Ectodermal cell (in vitro differentiated cells): ENCODE data around the gene ZNF219.
A peak's percentile ranks its signal among the peaks of the same experiment; 100 is the strongest.

ENCODE experiments used
- H3K27ac ChIP-seq: 2 replicates; pipeline ENCODE4 v1.7.0; 2013; ENCODE audit warnings: mild to moderate bottlenecking, low read depth, low read length; ENCODE audit not compliant: insufficient read depth, poor library complexity, severe bottlenecking
- H3K27me3 ChIP-seq: 2 replicates; pipeline ENCODE4 v1.7.0; 2013; ENCODE audit warnings: mild to moderate bottlenecking, low read length; ENCODE audit not compliant: insufficient read depth, control insufficient read depth, poor library complexity, severe bottlenecking
- H3K36me3 ChIP-seq: one replicate; pipeline ENCODE4 v1.7.0; 2013; ENCODE audit warnings: low read length; ENCODE audit not compliant: control insufficient read depth, insufficient read depth
- H3K4me1 ChIP-seq: one replicate; pipeline ENCODE4 v1.7.0; 2013; ENCODE audit warnings: low read length; ENCODE audit not compliant: control insufficient read depth, insufficient read depth
- H3K4me3 ChIP-seq: 2 replicates; pipeline ENCODE4 v1.7.0; 2013; ENCODE audit warnings: low read depth, low read length, control low read depth; ENCODE audit not compliant: insufficient read depth
- H3K9me3 ChIP-seq: 2 replicates; pipeline ENCODE4 v1.7.0; 2013; ENCODE audit warnings: mild to moderate bottlenecking, low read length, moderate library complexity; ENCODE audit not compliant: control insufficient read depth
- WGBS, 2 experiments: methylation state at CpG; one replicate each; pipeline ENCODE4 v1.1.7; 2013; ENCODE audit warnings: missing lambda C conversion rate in 2 of 2; 5-methylcytosine and 5-hydroxymethylcytosine counted together

ZNF219 gene

DNA sequence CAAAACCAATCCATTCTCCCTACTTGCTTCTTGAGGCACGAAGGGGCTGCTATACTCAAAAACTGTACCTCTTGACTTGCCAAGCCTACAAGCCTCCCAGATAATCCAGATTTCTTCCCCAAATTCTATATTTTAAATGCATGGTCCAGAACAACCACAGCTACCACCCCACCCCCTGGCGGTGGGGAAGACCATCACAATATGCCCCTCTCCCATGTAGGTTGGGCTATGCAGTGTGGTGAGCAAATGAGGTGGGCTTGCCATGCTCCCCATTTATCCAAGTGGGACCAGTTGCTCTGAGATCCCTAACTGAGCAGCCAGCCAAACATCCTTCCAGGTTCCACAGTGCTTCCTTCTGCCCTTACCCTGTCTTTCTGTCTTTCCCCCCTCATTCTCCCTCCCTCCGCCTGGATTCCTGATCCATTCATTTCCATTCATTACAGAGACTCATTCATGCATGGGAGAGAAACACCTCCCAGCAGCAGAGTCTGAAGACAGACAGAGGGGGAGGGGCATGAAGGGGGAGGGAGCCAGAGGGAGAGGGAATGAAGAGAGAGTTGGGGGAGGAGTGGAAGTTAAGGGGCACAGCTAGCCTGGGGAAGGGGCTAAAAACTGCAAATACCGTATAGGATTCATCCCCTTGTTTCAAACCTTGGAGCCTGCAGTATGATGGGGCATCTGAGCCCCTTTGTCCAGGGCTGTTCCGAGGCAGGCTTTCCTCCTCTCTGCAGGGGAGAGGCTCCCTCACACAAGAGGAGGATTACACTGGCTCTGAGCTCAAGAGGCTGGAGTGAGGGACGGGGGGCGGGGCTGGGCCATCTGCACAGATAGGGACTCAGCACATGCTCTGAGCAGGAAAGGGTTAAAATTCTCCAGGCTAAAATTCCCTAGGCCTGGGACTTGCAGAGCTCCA is 4.4 kb downstream of the ZNF219 start:
- Histone ChIP-seq H3K4me3 (peak overlapping the region; percentile 35), H3K9me3 (no peaks in the 10 kb centered on the region), H3K4me1 (peaks cover 46% of the 10 kb centered on the region), H3K27me3 (no peaks in the 10 kb centered on the region), H3K27ac (peak overlapping the region; percentile 99), H3K36me3 (peaks cover 37% of the 10 kb centered on the region)
- WGBS, 2 experiments: 9 to 10% methylated on average over 7 of the region's 7 CpGs

DNA sequence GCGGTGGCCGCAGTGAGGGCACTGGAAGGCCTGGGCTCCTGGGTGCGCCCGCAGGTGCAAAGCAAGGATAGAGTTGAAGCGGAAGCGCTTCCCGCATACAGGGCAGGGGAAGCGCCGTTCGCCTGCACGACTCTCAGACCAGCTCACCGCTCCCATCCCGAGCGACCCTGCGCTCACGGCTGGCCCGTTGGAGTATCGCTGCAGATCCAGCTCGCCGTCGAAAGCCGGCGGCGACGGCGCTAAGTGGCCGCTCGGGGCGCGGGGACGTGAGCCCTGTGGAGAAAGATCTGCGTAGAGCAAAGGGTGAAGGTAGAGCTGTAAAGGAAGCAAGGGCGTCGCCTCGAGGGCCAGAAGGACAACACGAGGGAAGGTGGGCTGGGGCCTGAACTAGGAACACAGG is 5.4 kb downstream of the ZNF219 start:
- Histone ChIP-seq H3K27ac (no peak overlapping the region), H3K27me3 (no peaks in the 10 kb centered on the region), H3K4me1 (peaks cover 44% of the 10 kb centered on the region), H3K4me3 (no peak overlapping the region), H3K9me3 (no peaks in the 10 kb centered on the region), H3K36me3 (peaks cover 41% of the 10 kb centered on the region)
- 85 to 87% methylated on average over 36 of the region's 36 CpGs for WGBS, 2 experiments

DNA sequence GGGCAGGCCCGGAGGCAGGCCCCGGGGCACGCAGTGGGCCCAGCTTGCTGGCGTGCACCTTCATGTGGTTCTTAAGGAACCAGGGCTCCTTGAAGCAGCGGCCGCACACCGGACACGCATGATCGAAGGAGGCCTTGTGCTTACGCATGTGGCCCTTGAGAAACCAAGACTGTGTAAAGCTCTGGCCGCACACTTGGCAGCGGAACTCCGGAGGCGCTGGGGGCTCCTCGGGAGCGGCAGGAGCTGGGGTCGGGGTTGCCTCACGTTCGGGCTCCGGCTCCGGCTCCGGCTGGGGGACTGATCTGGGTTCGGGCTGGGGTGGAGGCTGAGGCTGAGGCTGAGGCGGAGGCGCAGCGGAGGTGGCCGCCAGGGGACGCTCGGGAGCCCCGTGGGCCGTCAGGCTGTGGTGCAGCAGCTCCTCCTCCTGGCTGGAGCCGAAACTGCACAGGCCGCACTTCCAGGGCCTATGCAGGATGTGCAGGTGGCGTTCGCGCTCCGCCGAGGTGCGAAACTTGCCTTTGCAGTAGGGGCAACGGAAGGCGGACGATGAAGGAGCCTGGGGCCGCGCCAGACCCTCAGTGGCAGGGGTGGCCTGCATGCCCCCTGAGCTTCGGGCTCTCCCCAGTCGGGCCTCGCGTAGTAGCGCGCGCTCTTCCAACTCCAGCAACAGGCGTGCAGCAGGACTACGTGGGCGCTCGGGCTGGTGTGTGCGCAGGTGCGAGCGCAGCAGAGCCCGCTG is 6.0 kb downstream of the ZNF219 start:
- Histone ChIP-seq H3K4me3 (no peak overlapping the region), H3K27ac (peak overlapping the region; percentile 56), H3K27me3 (no peaks in the 10 kb centered on the region), H3K4me1 (peaks cover 44% of the 10 kb centered on the region), H3K36me3 (peaks cover 41% of the 10 kb centered on the region), H3K9me3 (no peaks in the 10 kb centered on the region)
- WGBS, 2 experiments: 67% methylated on average over 59 of the region's 59 CpGs

DNA sequence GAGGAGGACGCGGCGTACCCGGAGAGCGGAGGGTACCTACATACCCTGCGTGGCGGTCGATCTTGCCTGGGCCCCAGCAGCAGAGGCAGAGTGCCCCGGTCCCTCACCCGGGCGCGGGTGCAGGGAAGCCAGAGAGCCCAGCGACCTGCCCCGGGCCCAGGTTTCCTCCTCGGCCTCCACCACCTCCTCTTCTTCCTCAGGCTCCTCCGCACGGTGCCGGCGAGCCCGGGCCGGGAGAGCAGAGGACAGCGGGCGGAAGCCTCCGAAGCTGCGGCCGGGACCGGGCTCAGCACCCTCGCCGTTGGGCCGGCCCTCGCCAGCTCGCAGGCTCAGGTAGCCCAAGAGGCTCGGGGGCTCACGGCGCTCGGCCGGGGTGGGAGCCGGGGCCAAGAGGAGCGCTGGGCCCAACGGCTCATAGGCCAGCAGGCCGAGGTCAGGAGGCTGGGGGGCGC is 6.6 kb downstream of the ZNF219 start:
- H3K27ac ChIP-seq: peak overlapping the region; percentile 56
- H3K4me3 ChIP-seq: no peak overlapping the region
- H3K27me3 ChIP-seq: no peaks in the 10 kb centered on the region
- peaks cover 41% of the 10 kb centered on the region for H3K36me3 ChIP-seq
- WGBS, 2 experiments: 95 to 96% methylated on average over 42 of the region's 42 CpGs
- peaks cover 48% of the 10 kb centered on the region for H3K4me1 ChIP-seq
- H3K9me3 ChIP-seq: no peaks in the 10 kb centered on the region

DNA sequence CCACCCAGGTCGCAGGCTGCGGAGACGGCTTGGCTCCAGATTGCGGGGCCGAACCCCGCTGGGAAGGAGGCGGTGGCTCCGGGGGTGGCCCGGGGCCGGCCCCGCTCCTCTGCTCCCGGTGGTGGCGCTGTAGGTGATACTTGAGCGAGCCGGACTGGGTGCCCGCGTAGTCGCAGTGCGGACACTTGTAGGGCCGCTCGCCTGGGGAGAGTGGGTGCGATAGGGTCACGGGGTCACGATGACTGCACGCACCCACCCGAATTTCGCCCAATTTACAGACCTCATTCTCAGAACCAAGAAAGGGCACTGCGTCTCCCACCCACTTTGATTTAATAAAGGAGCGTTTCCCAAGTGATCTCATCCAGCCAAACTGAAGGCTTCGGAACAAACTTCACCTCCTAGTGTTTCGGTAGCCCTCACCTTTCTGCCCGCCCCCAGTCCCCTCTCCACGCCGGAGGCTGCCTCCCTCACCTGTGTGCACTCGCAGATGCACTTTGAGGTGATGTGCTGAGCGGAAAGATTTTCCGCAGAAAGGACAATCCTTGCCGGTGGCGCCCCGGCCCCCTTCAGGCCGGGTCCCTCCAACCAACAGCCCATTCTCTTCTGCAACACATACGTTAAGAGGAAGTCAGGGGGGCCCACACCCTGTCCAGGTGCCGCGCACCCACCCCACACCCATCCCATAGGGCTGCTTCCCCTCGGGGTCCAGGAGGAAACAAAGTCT is 7.4 kb downstream of the ZNF219 start:
- Histone ChIP-seq H3K36me3 (peaks cover 41% of the 10 kb centered on the region), H3K27me3 (no peaks in the 10 kb centered on the region), H3K4me1 (peaks cover 43% of the 10 kb centered on the region), H3K9me3 (no peaks in the 10 kb centered on the region), H3K4me3 (no peak overlapping the region), H3K27ac (no peak overlapping the region)
- 94 to 96% methylated on average over 42 to 44 of the region's 45 CpGs for WGBS, 2 experiments

DNA sequence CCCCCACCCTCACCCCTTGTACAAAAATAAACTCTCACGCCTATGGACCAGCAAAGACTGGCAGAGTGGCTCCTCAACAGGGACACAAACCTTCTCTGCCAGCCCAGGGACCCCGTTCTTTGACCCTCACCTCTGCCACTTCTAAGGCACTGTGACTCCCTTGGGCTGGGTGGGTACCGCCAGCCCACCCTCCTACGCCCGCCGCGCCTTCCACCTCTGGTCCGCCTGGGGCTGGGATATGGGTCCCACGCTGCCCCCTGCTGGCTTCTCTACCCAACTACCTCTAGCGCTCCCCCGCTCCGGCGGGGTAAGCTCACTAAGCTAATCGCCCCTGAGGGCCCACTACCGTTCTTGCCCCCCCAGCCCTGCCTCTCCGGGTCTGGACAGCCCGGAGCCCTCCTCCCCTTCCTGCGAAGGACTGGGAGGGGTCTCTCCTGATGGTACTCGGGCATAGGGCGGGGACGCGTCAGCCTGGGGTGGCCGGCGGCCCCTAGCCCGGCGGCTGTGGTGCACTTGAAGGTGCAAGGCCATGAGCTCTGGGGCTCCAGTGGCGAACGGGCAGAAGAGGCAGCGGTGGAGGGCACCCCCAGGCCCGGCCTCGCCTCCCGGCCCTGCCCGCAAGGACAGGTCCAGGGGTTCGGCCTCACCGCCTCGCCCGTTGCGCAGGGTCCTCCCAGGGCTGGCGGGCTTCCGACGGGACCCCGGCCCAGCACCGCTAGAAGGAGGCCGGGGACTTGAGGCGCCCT is 8.1 kb downstream of the ZNF219 start:
- 88 to 91% methylated on average over 45 of the region's 45 CpGs for WGBS, 2 experiments
- Histone ChIP-seq H3K4me1 (peaks cover 38% of the 10 kb centered on the region), H3K9me3 (no peaks in the 10 kb centered on the region), H3K4me3 (no peak overlapping the region), H3K27me3 (no peaks in the 10 kb centered on the region), H3K27ac (no peak overlapping the region), H3K36me3 (peaks cover 41% of the 10 kb centered on the region)

DNA sequence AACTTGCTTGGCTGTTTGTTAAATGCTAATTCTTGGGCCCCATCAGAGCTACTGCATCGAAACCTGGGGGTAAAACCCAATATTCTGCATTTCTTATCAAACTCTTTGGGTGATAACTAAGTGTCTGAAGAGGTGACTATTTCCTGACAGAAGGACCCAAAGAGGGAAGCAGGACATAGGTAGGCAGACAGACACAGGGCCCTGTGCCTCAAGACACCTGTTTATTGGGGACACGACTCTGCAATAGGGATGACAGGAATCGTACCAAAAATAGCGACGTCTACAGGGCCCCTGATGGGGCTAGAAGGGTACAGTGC is 8.6 kb downstream of the ZNF219 start:
- H3K36me3 ChIP-seq: peaks cover 41% of the 10 kb centered on the region
- no peak overlapping the region for H3K4me3 ChIP-seq

DNA sequence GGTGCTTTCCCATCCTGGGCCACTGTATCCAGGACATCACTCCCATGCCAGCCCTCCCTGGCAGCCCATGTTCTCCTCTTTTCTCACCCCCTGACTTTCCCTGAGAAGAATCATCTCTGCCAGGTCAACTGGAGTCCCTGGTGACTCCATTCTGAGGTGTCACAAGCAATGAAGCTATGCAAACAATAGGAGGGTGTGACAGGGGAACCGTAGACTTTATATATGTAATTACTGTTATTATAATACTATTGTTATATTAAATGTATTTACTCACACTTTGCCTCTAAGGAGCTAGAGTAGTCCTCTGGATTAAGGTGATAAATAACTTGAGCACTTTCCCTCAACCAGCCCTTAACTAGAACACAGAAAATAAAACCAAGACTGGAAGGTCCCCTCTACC is 9.2 kb downstream of the ZNF219 start:
- H3K9me3 ChIP-seq: no peaks in the 10 kb centered on the region
- H3K27ac ChIP-seq: no peak overlapping the region
- H3K4me1 ChIP-seq: peaks cover 30% of the 10 kb centered on the region
- no peak overlapping the region for H3K4me3 ChIP-seq
- WGBS, 2 experiments: no CpG with 5 or more reads among the region's 1 CpG
- no peaks in the 10 kb centered on the region for H3K27me3 ChIP-seq
- H3K36me3 ChIP-seq: peaks cover 41% of the 10 kb centered on the region

More for the DNA sequence above, 8.6 kb downstream of the ZNF219 start:
- H3K27ac ChIP-seq: no peak overlapping the region
- no peaks in the 10 kb centered on the region for H3K9me3 ChIP-seq
- no peaks in the 10 kb centered on the region for H3K27me3 ChIP-seq
- 90 to 95% methylated on average over 5 of the region's 5 CpGs for WGBS, 2 experiments
- peaks cover 32% of the 10 kb centered on the region for H3K4me1 ChIP-seq

DNA sequence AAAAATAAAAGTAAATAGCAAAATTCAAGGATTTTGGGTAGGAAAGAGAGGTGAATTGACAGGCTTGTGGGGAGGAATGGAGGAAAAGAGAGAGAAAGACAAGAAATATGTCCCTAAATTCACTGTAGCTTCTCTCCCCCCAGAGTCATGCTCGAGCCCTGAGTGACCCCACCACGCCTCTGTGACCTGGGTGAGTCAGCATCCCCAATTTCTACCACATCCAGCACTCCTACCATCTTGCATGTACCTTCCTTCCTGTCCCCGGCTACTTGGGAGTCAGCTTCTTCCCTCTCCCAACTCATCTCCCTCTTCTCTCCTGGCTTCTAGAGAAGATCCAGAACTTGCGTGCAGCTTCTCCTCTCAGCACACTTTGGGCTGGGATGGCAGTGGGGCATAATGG is 9.8 kb downstream of the ZNF219 start:
- Histone ChIP-seq H3K9me3 (no peaks in the 10 kb centered on the region), H3K27me3 (no peaks in the 10 kb centered on the region), H3K36me3 (peaks cover 41% of the 10 kb centered on the region), H3K4me1 (peaks cover 27% of the 10 kb centered on the region), H3K4me3 (no peak overlapping the region), H3K27ac (no peak overlapping the region)
- WGBS, 2 experiments: 92 to 95% methylated on average over 4 of the region's 4 CpGs
